Kidney epithelial cell (primary cell): ENCODE measurements around the gene TRMU. TPM values are rescaled to one million over a fixed set of nuclear protein-coding genes. Genes with fewer than 3 reads are reported as not detected.

ENCODE experiments used
- DNase-seq: peaks from one replicate; pipeline ENCODE4 v3.0.0-alpha.2; 2010; ENCODE audit warnings: low read depth
- H3K27me3 ChIP-seq: 2 replicates; pipeline ENCODE4 v1.6.0; 2011; ENCODE audit warnings: low read length; ENCODE audit not compliant: control insufficient read depth, insufficient read depth
- H3K36me3 ChIP-seq: 2 replicates; pipeline ENCODE4 v1.5.1; 2011; ENCODE audit warnings: low read length; ENCODE audit not compliant: control insufficient read depth, insufficient read depth
- H3K4me3 ChIP-seq: 2 replicates; pipeline ENCODE4 v1.5.1; 2011; ENCODE audit warnings: low read depth, mild to moderate bottlenecking, control low read depth, low read length
- total RNA-seq: library from RNA; depleted of rRNA; stranded (reverse); fragments of >200 nt; gene quantifications from 2 replicates; pipeline ENCODE4 v1.2.3, GENCODE V29; 2015
- TF ChIP-seq, protein P1 (sequence below): IDR thresholded peaks from 2 replicates; pipeline ENCODE4 v1.5.1; 2011; ENCODE audit warnings: mild to moderate bottlenecking, moderate library complexity, low read length, control low read depth, inconsistent platforms; ENCODE audit not compliant: insufficient read depth, poor library complexity, severe bottlenecking

The TRMU gene
- total RNA-seq, 1 donor from 2014 or later: 20.8 TPM

DNA sequence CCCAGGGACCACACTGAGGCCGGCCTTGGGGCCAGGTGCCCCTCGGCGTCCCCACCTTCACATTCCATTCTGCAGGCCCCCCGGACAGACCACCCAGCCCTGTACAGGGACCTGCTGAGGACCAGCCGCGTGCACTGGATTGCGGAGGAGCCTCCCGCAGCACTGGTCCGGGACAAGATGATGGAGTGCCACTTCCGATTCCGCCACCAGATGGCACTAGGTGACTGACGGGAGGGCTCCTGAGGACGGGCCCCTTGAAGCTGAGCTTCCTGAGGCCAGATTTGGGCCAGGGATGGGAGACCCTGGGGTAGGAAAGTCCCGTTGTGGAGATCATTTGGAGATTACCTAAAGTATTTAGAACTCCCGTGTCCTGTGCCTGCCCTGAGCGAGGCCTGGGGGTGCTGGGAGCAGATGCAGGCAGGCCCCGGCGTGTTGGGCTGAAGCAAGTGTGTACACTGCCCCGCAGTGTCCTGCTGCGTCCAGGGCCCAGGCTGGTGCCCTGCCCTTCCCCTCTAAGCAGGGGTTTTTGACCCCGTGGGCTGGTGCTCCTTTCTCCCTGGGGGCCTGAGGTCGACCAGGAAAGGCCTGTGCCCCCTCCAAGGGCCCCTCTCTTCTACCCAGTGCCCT lies 20.0 kb downstream of the TRMU start:
- TF ChIP-seq, protein P1, sequence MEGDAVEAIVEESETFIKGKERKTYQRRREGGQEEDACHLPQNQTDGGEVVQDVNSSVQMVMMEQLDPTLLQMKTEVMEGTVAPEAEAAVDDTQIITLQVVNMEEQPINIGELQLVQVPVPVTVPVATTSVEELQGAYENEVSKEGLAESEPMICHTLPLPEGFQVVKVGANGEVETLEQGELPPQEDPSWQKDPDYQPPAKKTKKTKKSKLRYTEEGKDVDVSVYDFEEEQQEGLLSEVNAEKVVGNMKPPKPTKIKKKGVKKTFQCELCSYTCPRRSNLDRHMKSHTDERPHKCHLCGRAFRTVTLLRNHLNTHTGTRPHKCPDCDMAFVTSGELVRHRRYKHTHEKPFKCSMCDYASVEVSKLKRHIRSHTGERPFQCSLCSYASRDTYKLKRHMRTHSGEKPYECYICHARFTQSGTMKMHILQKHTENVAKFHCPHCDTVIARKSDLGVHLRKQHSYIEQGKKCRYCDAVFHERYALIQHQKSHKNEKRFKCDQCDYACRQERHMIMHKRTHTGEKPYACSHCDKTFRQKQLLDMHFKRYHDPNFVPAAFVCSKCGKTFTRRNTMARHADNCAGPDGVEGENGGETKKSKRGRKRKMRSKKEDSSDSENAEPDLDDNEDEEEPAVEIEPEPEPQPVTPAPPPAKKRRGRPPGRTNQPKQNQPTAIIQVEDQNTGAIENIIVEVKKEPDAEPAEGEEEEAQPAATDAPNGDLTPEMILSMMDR: peak; percentile 84
- H3K36me3 ChIP-seq: peaks cover 3% of the 10 kb centered on the region

DNA sequence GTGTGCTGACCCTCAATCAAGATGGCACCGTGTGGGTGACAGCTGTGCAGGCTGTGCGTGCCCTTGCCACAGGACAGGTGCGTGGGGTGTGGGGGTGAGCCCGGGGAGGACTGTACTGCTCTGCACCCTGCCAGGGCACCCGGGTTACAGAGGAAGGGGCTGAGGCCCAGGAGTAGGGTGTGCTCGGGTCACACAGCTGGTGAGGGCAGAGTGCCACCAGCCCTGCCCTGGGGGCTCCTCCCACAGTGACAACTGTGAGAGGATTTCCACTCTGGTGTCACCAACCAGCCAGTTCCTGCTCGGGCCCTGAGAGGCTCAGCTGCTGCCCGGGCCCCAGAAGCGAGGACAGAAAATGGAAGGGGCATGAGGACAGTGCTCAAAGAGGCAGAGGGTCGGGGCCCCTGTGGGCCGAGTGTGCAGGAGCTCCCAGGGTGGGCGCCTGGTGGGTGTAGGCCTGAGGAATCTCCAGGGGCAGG lies 20.5 kb downstream of the TRMU start:
- TF ChIP-seq, protein P1: no peak
- peaks cover 1% of the 10 kb centered on the region for H3K36me3 ChIP-seq
- no peak overlapping the region for H3K4me3 ChIP-seq
- H3K27me3 ChIP-seq: no peaks in the 10 kb centered on the region
- DNase-seq: no peak

More for the DNA sequence above, 20.0 kb downstream of the TRMU start:
- Histone ChIP-seq H3K4me3 (no peak overlapping the region), H3K27me3 (no peaks in the 10 kb centered on the region)
- no peak for DNase-seq

- Histone ChIP-seq H3K27me3 (no peaks in the 10 kb centered on the region), H3K4me3 (no peak overlapping the region), H3K36me3 (peaks cover 1% of the 10 kb centered on the region)
- TF ChIP-seq, protein P1: peak; percentile 13
- no peak for DNase-seq
These were observed 21.3 kb downstream of the TRMU start for GRCh38 chr22:46356496-46357480.

DNA sequence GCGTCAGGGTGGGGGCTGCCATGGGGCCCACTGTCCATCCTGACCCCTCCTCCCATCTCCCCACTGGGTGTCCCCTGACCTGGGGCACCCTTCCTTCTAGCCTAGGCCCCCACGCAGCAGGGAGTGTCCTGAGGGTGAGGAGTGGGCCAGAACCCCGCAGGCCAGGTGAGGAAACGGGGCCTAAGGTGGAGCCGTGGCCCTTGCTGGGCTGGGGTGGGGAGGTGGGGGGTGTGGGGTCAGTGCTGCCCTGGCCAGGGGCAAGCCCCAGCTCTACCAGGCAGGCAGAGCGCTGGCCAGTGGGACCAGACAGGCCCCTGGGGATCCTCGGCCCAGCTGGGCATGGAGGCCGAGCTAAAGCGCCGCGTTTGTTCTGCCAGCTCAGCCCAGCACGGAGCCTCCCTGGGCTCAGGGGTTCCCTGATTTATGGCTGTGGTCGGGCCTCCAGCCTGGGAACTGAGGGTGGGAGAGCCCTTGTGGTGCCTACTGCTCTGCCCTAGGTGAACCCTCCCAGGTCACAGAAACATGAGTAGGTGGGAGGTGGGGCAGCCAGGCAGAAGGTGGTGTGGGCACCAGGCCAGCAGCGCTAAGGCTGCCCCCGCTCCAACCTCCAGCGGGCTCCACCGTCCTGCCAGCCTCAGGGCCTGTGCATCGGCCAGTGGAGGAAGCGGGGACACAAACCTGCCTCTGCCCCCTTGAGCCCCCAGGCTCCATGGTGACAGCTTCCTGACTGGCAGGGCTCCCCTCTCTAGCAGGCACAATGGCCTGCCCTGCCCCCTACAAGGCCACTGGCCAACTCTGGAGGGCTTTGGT lies 22.4 kb downstream of the TRMU start:
- Histone ChIP-seq H3K4me3 (no peak overlapping the region), H3K27me3 (no peaks in the 10 kb centered on the region), H3K36me3 (peaks cover 1% of the 10 kb centered on the region)
- TF ChIP-seq, protein P1: no peak
- DNase-seq: no peak

DNA sequence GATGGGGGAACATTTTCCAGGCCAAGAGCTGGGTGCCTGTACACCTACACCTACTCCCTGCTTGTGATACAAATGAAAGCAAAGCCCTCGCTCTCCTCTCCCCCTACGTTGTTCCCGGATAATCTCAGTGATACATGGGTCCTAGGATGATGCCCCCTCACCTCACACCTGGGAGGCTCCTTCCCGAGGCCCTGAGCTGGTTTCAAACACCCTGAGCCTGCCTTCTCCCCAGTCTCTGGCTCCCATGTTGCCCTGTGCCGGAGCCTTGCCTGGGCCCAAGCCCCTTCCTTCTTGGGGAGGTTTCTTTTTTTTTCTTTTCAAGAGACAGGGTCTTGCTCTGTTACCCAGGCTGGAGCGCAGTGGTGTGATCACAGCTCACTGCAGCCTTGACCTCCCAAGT lies 23.3 kb downstream of the TRMU start:
- H3K4me3 ChIP-seq: no peak overlapping the region
- H3K27me3 ChIP-seq: no peaks in the 10 kb centered on the region
- H3K36me3 ChIP-seq: peaks cover 1% of the 10 kb centered on the region
- DNase-seq: no peak
- TF ChIP-seq, protein P1: no peak
